SK-N-SH treated with all-trans-retinoic acid at 6 μM for 48 hours (cell line): ENCODE measurements around the gene GRIP1.

ENCODE experiments used
- ATAC-seq: fragments of 200-7000 bp; cut with Tn5 transposase; 3 replicates; pipeline ENCODE4 v1.9.1; 2020; ENCODE audit warnings: mild to moderate bottlenecking, moderate library complexity
- ARNTL ChIP-seq: fragments of 450-650 bp; formaldehyde crosslinking; IDR thresholded peaks from 2 replicates; pipeline ENCODE4 v1.5.0; 2020; ENCODE audit warnings: low read depth, mild to moderate bottlenecking, moderate library complexity, borderline replicate concordance
- BACH2 ChIP-seq: fragments of 250-450 bp; sonication (Bioruptor Pico); IDR thresholded peaks from 2 replicates; pipeline ENCODE4 v1.9.0; 2021; ENCODE audit warnings: mild to moderate bottlenecking, borderline replicate concordance
- CSDC2 ChIP-seq: fragments of 250-450 bp; sonication (Bioruptor Pico); IDR thresholded peaks from 2 replicates; pipeline ENCODE4 v1.5.0; 2020; ENCODE audit warnings: mild to moderate bottlenecking, moderate library complexity
- CSRNP3 ChIP-seq: fragments of 250-450 bp; sonication (Bioruptor Pico); IDR thresholded peaks from 2 replicates; pipeline ENCODE4 v1.5.1; 2021; ENCODE audit warnings: mild to moderate bottlenecking, moderate library complexity
- ESRRG ChIP-seq: fragments of 250-450 bp; sonication (Bioruptor Pico); IDR thresholded peaks from 2 replicates; pipeline ENCODE4 v1.6.1; 2021; ENCODE audit warnings: mild to moderate bottlenecking
- ISL1 ChIP-seq: fragments of 250-450 bp; sonication (Bioruptor Pico); IDR thresholded peaks from 2 replicates; pipeline ENCODE4 v2.1.2; 2022; ENCODE audit warnings: mild to moderate bottlenecking, moderate library complexity
- OSR1 ChIP-seq: fragments of 250-450 bp; sonication (Bioruptor Pico); IDR thresholded peaks from 2 replicates; pipeline ENCODE4 v1.8.0; 2022; ENCODE audit warnings: moderate library complexity, mild to moderate bottlenecking, inconsistent platforms
- PATZ1 ChIP-seq: fragments of 250-450 bp; sonication (Bioruptor Pico); IDR thresholded peaks from 2 replicates; pipeline ENCODE4 v1.8.0; 2020; ENCODE audit warnings: mild to moderate bottlenecking, moderate library complexity, borderline replicate concordance
- POU6F1 ChIP-seq: fragments of 250-450 bp; sonication (Bioruptor Pico); IDR thresholded peaks from 2 replicates; pipeline ENCODE4 v1.8.0; 2021; ENCODE audit warnings: low read depth, mild to moderate bottlenecking, moderate library complexity, borderline replicate concordance
- PPARA ChIP-seq: fragments of 250-450 bp; sonication (Bioruptor Pico); IDR thresholded peaks from 2 replicates; pipeline ENCODE4 v1.5.0; 2020; ENCODE audit warnings: mild to moderate bottlenecking, borderline replicate concordance
- RARB ChIP-seq: fragments of 250-450 bp; sonication (Bioruptor Pico); IDR thresholded peaks from 2 replicates; pipeline ENCODE4 v1.8.0; 2021; ENCODE audit warnings: mild to moderate bottlenecking, moderate library complexity
- TCF4 ChIP-seq: fragments of 250-450 bp; sonication (Bioruptor Pico); IDR thresholded peaks from 2 replicates; pipeline ENCODE4 v1.8.0; 2021; ENCODE audit warnings: mild to moderate bottlenecking, moderate library complexity, borderline replicate concordance
- TOX ChIP-seq: fragments of 250-450 bp; sonication (Bioruptor Pico); IDR thresholded peaks from 2 replicates; pipeline ENCODE4 v1.8.0; 2021; ENCODE audit warnings: mild to moderate bottlenecking, moderate library complexity, borderline replicate concordance
- TSHZ2 ChIP-seq: fragments of 250-450 bp; sonication (Bioruptor Pico); IDR thresholded peaks from 2 replicates; pipeline ENCODE4 v1.5.0; 2020; ENCODE audit warnings: mild to moderate bottlenecking, moderate library complexity
- ZFP3 ChIP-seq: fragments of 250-450 bp; sonication (Bioruptor Pico); IDR thresholded peaks from 2 replicates; pipeline ENCODE4 v1.5.0; 2020; ENCODE audit warnings: mild to moderate bottlenecking, moderate library complexity
- ZFP30 ChIP-seq: fragments of 450-650 bp; formaldehyde crosslinking; IDR thresholded peaks from 2 replicates; pipeline ENCODE4 v1.5.0; 2022; ENCODE audit warnings: mild to moderate bottlenecking, moderate library complexity
- ZNF565 ChIP-seq: fragments of 450-650 bp; formaldehyde crosslinking; conservative IDR thresholded peaks from 2 replicates; pipeline ENCODE4 v1.5.0; 2020; ENCODE audit warnings: low read depth, mild to moderate bottlenecking, moderate library complexity
- ZNF8 ChIP-seq: fragments of 450-650 bp; formaldehyde crosslinking; IDR thresholded peaks from 2 replicates; pipeline ENCODE4 v1.5.0; 2020; ENCODE audit warnings: mild to moderate bottlenecking, moderate library complexity
- TF ChIP-seq, protein P1 (sequence below): fragments of 250-450 bp; sonication (Bioruptor Pico); IDR thresholded peaks from 2 replicates; pipeline ENCODE4 v1.5.1; 2020; ENCODE audit warnings: low read depth, mild to moderate bottlenecking, moderate library complexity

The GRIP1 gene

DNA sequence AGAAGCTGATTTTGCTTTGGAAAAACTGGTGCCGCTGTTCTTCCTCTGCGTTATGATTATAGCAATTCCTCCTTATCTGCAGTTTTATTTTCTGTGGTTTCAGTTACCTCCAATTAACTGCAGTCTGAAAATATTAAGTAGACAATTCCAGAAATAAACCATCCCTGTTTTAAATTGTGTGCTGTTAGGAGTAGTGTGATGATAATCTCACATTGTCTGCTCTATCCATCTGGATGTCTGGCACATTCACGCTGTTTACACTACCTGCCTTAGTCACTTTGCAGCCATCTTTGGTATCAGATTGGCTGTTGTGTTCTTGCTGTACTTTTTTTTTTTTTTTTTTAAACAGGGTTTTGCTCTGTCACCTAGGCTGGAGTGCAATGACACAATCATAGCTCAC, 141.0 kb downstream of the GRIP1 start:
- TF ChIP-seq TOX (CRISPR knock-in tag) (no peak), TCF4 (peak; percentile 79; the same call in 1 of the 2 replicates)
- TF ChIP-seq, all 23 proteins: peak for 1
- no peak for ATAC-seq

- ATAC-seq, result no peak
- no peak for TF ChIP-seq CSDC2 (CRISPR knock-in tag)
Observed at GRCh38 chr12:66533767-66534166, 145.1 kb downstream of the GRIP1 start.

DNA sequence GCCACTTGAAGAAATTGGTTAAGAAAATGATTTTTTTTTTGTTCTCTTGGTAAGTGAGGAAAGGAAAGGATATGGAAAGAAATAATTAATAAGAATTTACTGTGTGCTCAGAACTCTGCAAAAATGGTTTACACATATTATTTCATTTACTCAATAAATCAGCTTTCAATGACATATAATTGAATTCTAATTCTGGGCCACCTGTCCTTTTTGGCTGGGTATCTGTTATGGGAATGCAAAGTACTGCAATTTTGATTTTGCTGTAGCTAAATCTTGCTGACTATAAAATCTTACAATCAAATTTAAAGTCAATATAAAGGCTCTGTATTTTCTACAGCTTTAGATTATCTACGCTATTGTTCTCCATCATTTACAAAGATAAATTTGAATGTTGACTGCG, 147.1 kb downstream of the GRIP1 start:
- no peak for ATAC-seq
- TF ChIP-seq ZFP30 (no peak), CSRNP3 (CRISPR knock-in tag) (no peak), ESRRG (CRISPR knock-in tag) (no peak), BACH2 (CRISPR knock-in tag) (no peak), PPARA (CRISPR knock-in tag) (no peak), TOX (CRISPR knock-in tag) (no peak), ISL1 (CRISPR knock-in tag) (no peak), PATZ1 (no peak), TSHZ2 (CRISPR knock-in tag) (no peak), OSR1 (CRISPR knock-in tag) (no peak), ZFP3 (no peak), TCF4 (no peak), ARNTL (CRISPR knock-in tag) (no peak), ZNF8 (no peak), POU6F1 (no peak), ZNF565 (CRISPR knock-in tag) (no peak), CSDC2 (CRISPR knock-in tag) (no peak), RARB (CRISPR knock-in tag) (no peak)
- TF ChIP-seq, protein P1, sequence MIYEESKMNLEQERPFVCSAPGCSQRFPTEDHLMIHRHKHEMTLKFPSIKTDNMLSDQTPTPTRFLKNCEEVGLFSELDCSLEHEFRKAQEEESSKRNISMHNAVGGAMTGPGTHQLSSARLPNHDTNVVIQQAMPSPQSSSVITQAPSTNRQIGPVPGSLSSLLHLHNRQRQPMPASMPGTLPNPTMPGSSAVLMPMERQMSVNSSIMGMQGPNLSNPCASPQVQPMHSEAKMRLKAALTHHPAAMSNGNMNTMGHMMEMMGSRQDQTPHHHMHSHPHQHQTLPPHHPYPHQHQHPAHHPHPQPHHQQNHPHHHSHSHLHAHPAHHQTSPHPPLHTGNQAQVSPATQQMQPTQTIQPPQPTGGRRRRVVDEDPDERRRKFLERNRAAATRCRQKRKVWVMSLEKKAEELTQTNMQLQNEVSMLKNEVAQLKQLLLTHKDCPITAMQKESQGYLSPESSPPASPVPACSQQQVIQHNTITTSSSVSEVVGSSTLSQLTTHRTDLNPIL, result no peak

GRCh38 chr12:66529934-66530333, 148.9 kb downstream of the GRIP1 start:
- TF ChIP-seq POU6F1 (no peak), RARB (CRISPR knock-in tag) (no peak), TOX (CRISPR knock-in tag) (no peak), ZNF565 (CRISPR knock-in tag) (no peak)
- TF ChIP-seq, all 23 proteins: peak for 0
- ATAC-seq, result no peak
